AG09309 (cell line): ENCODE results near the gene MEF2B.

Experiments
- DNase-seq: peaks from one replicate; pipeline ENCODE4 v3.0.0-alpha.2; 2010; ENCODE audit warnings: low read depth
- H3K4me3 ChIP-seq: 2 replicates; pipeline ENCODE4 v1.5.1; 2011; ENCODE audit warnings: mild to moderate bottlenecking, low read depth, low read length, moderate library complexity; ENCODE audit not compliant: control insufficient read depth
- TF ChIP-seq, protein P1 (sequence below): IDR thresholded peaks from 2 replicates; pipeline ENCODE4 v1.5.1; 2011; ENCODE audit warnings: mild to moderate bottlenecking, low read depth, low read length, inconsistent platforms; ENCODE audit not compliant: insufficient read depth, control insufficient read depth; ENCODE audit errors: missing control alignments

Gene MEF2B

DNA sequence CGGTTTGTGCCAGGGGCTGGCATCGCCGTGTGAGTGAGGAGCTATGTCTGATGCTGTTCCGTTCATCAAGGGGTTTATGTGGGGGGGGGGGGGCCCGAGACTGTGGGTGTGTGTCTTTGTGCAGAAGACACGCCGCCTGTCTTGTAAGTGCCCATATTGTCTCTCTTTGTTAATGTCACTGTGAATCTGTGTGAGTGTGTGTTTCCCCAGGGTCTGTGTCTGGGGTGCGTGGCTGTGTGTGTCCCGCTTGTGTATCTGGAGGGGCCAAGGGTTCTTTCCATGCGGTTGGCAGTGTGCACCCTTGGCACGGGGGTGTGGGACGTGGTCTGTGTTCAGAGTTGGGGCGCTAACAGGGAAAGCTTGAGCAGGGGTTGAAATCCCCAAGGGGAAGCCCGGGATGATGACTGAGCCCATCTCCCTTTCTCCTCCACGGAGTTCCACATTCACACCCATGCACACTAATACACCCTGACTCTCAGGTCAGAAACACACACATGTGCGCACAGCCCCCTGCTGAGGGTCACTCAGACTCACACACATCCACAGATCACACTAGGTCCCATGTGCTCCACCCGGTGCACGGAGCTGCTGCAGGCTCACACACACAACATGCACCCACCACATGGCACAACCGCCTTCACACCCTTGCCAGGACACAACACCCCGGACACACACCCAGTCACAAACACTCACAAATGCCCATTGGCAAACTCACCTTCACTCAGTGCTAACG, 43.5 kb upstream of the MEF2B start:
- no peak for DNase-seq
- TF ChIP-seq, protein P1, sequence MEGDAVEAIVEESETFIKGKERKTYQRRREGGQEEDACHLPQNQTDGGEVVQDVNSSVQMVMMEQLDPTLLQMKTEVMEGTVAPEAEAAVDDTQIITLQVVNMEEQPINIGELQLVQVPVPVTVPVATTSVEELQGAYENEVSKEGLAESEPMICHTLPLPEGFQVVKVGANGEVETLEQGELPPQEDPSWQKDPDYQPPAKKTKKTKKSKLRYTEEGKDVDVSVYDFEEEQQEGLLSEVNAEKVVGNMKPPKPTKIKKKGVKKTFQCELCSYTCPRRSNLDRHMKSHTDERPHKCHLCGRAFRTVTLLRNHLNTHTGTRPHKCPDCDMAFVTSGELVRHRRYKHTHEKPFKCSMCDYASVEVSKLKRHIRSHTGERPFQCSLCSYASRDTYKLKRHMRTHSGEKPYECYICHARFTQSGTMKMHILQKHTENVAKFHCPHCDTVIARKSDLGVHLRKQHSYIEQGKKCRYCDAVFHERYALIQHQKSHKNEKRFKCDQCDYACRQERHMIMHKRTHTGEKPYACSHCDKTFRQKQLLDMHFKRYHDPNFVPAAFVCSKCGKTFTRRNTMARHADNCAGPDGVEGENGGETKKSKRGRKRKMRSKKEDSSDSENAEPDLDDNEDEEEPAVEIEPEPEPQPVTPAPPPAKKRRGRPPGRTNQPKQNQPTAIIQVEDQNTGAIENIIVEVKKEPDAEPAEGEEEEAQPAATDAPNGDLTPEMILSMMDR = no peak
- no peak overlapping the region for H3K4me3 ChIP-seq

DNA sequence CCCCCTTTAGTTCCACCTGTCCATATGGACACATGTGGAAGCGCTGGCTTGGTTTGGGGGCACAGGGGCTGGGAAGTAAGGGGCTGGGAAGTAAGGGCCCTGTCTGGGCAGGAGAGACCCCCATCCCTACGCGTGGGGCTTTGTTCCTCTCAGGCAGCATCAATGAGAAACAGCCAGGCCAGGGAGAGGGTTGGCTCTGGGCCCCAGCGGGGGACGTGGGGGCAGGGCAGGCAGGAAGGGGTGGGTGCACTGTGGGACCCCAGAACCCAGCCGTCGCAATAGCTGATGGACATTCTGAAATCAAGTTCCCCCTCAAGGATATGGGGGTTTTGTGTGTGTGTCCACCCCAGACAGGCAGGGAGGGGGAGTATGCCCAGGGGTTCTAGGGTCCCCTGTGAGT, 42.9 kb upstream of the MEF2B start:
- TF ChIP-seq, protein P1 = no peak
- H3K4me3 ChIP-seq = no peak overlapping the region
- DNase-seq = no peak

DNA sequence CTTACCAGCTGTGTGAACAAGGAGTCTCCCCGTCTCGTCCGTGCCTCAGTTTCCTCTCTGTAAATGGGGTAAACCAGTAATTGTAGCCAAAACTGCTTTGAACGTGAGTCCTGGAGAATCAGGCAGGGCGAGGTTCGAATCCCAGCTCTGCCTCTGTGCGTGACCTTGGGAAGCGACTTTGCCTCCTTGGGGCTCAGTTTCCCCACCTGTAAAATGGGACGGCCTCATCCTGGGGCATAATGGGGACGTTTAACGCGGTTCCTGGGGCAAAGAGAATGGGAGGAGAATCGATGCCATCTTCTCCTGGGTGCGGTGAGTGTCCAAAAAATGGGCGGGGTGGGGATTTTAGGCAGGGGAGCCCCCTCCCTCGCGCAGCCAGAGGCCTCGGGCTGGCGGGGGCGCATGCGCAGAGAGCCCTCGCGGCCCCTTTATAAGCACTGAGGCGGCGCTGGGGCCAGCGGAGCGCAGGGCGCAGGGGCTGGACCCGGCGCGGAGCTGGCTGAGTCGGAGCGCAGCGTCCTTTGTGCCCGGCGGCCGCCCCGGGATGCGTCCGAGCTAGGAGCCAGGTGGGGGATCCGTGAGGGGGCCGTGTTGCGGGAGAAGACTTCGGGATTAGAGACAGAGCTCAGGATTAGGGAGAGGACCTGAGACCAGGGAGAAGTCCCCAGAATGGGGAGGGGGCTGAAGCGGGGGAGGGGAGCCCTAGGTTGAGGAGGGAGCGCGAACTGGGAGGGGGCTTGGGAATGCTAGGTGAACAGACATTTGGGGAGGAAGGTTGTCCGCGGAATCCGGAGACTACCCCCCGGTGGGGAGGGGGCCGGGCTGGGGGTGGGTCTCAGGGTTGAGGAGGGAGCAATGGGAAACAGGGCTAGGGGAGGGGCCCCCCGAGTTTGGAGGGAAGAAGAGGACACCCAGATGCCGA, 41.7 kb upstream of the MEF2B start, which contains the start of gene NCAN:
Gene NCAN (plus strand): TSS at position 460 of the 922 bp plus-strand sequence. CDS start 4,996 bp downstream, outside the sequence.
- no peak for DNase-seq
- TF ChIP-seq, protein P1 = no peak
- no peak within 1 kb of the TSS for H3K4me3 ChIP-seq

DNA sequence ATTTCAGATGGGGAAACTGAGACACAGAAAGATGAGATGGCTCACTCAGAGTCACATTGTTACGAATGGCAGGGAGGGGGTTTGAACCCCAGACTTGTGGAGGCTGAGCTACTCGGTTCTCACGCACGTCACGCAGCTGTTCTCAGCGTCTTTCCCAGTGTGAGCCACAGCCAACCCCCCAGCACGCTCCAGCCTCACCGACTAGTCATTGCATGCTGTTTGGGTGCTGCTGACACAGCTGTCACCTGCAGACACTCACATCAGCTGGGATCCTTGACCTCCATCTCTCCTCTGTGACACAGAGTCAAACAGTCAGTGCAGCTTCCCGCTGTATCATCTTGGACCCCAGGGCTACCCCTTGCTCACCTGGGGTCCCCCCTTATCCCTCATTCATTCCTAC, 39.3 kb upstream of the MEF2B start:
- TF ChIP-seq, protein P1 = no peak
- DNase-seq = no peak
- H3K4me3 ChIP-seq = no peak overlapping the region

DNA sequence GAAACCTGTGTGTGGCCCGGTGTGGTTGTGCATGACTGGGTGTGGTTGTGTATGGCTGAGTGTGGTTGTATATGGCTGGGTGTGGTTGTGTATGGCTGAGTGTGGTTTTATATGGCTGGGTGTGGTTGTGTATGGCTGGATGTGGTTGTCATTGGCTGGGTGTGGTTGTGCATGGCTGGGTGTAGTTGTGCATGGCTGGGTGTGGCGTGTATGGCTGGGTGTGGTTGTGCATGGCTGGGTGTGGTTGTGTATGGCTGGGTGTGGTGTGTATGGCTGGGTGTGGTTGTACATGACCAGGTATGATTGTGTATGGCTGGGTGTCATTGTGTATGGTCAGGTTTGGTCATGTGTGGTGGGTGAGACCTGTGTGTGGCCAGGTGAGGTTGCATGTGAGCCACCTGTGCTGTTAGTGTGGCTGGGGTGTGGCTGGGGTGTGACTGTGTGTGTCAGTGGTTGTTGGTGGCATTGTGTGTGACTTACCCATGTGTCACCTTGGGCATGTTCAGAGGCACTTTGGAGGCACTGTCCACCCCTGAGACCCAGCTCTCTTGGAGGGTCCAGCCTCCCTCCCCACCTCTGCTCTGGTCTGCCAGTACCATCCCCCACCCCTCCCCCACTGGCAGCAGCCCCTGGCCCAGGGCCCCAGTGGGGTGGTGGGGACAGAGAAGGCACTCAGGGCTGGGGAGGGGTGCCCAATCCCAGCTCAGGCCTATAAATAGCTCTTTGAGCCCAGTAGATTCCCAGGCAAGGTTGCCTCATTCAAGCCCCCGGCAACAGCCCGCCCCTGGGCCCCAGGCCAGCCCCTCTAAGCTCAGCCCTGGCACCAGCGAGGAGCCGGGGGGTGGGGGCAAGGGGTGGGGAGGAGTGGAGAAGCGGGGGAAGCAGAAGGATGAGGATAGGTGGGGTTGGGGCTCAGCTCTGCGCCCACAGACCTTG, 37.8 kb upstream of the MEF2B start:
- no peak overlapping the region for H3K4me3 ChIP-seq
- TF ChIP-seq, protein P1 = no peak
- DNase-seq = no peak

DNA sequence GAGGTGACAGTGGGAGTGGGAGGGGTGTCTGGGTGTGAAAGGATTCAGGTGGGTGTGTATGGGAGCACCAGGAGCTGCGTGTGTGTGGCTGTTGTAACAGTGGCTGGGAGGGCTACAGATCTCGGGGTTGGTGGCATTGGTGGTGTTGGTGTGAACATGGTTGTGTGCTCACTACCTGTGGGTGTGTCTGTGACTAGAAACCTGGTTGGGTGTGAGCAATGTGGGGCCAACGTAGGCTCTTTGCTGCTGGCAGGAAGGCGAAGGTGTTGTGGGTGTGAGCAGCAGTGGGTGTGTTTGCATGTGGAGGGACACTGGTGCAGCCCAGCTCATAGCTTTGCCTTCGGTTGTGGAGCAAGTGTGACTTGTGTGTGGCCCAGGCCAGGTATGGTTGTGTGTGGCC, 36.9 kb upstream of the MEF2B start:
- TF ChIP-seq, protein P1 = no peak
- no peak overlapping the region for H3K4me3 ChIP-seq
- no peak for DNase-seq
